H1 (cell line): ENCODE measurements around the gene MPP3. TPM values are rescaled to one million over a fixed set of nuclear protein-coding genes. Genes with fewer than 3 reads are reported as not detected.

Experiments
- CTCF ChIA-PET: fragments of 300-600 bp; sonication (Branson Sonifier 250); formaldehyde crosslinking; loops from one replicate; lab custom pipeline; 2021; ENCODE audit not compliant: partially characterized antibody; lab: Charles Lee
- POLR2A ChIA-PET: fragments of 300-600 bp; sonication (Branson Sonifier 250); formaldehyde crosslinking; loops from one replicate; lab custom pipeline; 2021; ENCODE audit warnings: inconsistent platforms; ENCODE audit not compliant: partially characterized antibody; lab: Charles Lee
- DNase-seq, 2 experiments: peaks; one replicate each; pipeline versions ENCODE4 v3.0.0 to v3.0.0-alpha.2; 2010 to 2022; ENCODE audit warnings: low spot score in 2 of 2, low read depth in 1 of 2, mixed read lengths in 1 of 2
- FAIRE-seq: peaks from 2 replicates; lab custom pipeline; 2011; peaks lifted over from hg19 to GRCh38; lab: Jason Lieb, UNC
- H2AFZ ChIP-seq: 2 replicates; pipeline ENCODE4 v1.8.1; 2012; ENCODE audit warnings: low read length, inconsistent platforms
- H2AK5ac ChIP-seq: 2 replicates; pipeline ENCODE4 v1.6.1; 2013; ENCODE audit warnings: low read depth, low read length
- H2BK120ac ChIP-seq: replicated peaks from 2 replicates; pipeline ENCODE3; 2013; ENCODE audit warnings: low read depth, low read length, inconsistent platforms
- H2BK12ac ChIP-seq: 2 replicates; pipeline ENCODE4 v1.6.1; 2013; ENCODE audit warnings: low read depth, low read length
- H2BK15ac ChIP-seq: 2 replicates; pipeline ENCODE4 v1.6.1; 2013; ENCODE audit warnings: low read length
- H2BK20ac ChIP-seq: 2 replicates; pipeline ENCODE4 v1.6.1; 2013; ENCODE audit warnings: low read length
- H2BK5ac ChIP-seq: 2 replicates; pipeline ENCODE4 v1.6.1; 2013; ENCODE audit warnings: low read depth, low read length
- H3K14ac ChIP-seq: 2 replicates; pipeline ENCODE4 v1.6.1; 2013; ENCODE audit warnings: inconsistent platforms; ENCODE audit not compliant: insufficient read length
- H3K18ac ChIP-seq: 2 replicates; pipeline ENCODE4 v1.6.1; 2013; ENCODE audit warnings: low read length; ENCODE audit errors: extremely low read depth
- H3K23ac ChIP-seq: 2 replicates; pipeline ENCODE4 v1.6.1; 2013; ENCODE audit warnings: inconsistent platforms; ENCODE audit not compliant: insufficient read length
- H3K23me2 ChIP-seq: 2 replicates; pipeline ENCODE4 v1.6.1; 2013; ENCODE audit warnings: low read depth, low read length
- H3K27ac ChIP-seq: 2 replicates; pipeline ENCODE4 v1.6.1; 2011; ENCODE audit warnings: low read depth, low read length, inconsistent platforms
- H3K27me3 ChIP-seq, 4 experiments: replicated peaks in 1 of 4; 1 replicate in 1 of 4; 2 replicates in 3 of 4; pipeline versions ENCODE4 v1.6.1 to v1.8.1; 2011 to 2013; ENCODE audit warnings: low read length in 3 of 4, mild to moderate bottlenecking in 3 of 4, inconsistent platforms in 2 of 4, mixed read lengths in 2 of 4, moderate library complexity in 1 of 4; ENCODE audit not compliant: control insufficient read depth in 3 of 4, insufficient read depth in 3 of 4; ENCODE audit errors: extremely low read depth in 1 of 4
- H3K36me3 ChIP-seq, 4 experiments: 2 replicates each; pipeline versions ENCODE4 v1.6.1 to v1.8.1; 2011 to 2013; ENCODE audit warnings: mild to moderate bottlenecking in 4 of 4, low read length in 3 of 4, moderate library complexity in 2 of 4, control low read depth in 1 of 4, inconsistent platforms in 1 of 4; ENCODE audit not compliant: insufficient read depth in 4 of 4, control insufficient read depth in 2 of 4
- H3K4ac ChIP-seq: replicated peaks from 2 replicates; pipeline ENCODE3; 2013; ENCODE audit warnings: low read length, low read depth, mixed read lengths, inconsistent platforms; ENCODE audit not compliant: insufficient read length
- H3K4me1 ChIP-seq, 4 experiments: replicated peaks in 1 of 4; 1 replicate in 1 of 4; 2 replicates in 3 of 4; pipeline versions ENCODE4 v1.6.1 to v1.8.1; 2011 to 2013; ENCODE audit warnings: low read length in 3 of 4, inconsistent platforms in 2 of 4, mixed read lengths in 1 of 4; ENCODE audit not compliant: insufficient read depth in 4 of 4, control insufficient read depth in 3 of 4
- H3K4me2 ChIP-seq, 2 experiments: 2 replicates each; pipeline versions ENCODE4 v1.6.1 to v1.8.1; 2011 to 2013; ENCODE audit warnings: low read depth in 2 of 2, low read length in 2 of 2, control low read depth in 1 of 2, inconsistent platforms in 1 of 2, mild to moderate bottlenecking in 1 of 2; ENCODE audit not compliant: insufficient read depth in 1 of 2
- H3K4me3 ChIP-seq, 4 experiments: fragments of 200-600, 300-600 bp in 1 of 4; sonication (generic), shearing (Covaris generic), sonication (Bioruptor Twin) in 1 of 4; 2 replicates each; pipeline versions ENCODE4 v1.5.1 to v1.8.1; 2011 to 2016; ENCODE audit warnings: low read length in 4 of 4, low read depth in 3 of 4, control low read depth in 2 of 4, inconsistent platforms in 2 of 4, mild to moderate bottlenecking in 2 of 4, mixed read lengths in 1 of 4, moderate library complexity in 1 of 4; ENCODE audit not compliant: insufficient read depth in 2 of 4; ENCODE audit errors: extremely low read depth in 1 of 4
- H3K56ac ChIP-seq: replicated peaks from 2 replicates; pipeline ENCODE3; 2013; ENCODE audit warnings: low read depth, mild to moderate bottlenecking, mixed read lengths, low read length, inconsistent platforms; ENCODE audit not compliant: insufficient read length
- H3K79me1 ChIP-seq: 2 replicates; pipeline ENCODE4 v1.6.1; 2013; ENCODE audit warnings: low read depth, low read length, control low read depth
- H3K79me2 ChIP-seq, 2 experiments: 2 replicates each; pipeline versions ENCODE4 v1.6.1 to v1.8.1; 2012 to 2013; ENCODE audit warnings: low read length in 2 of 2, mild to moderate bottlenecking in 2 of 2, inconsistent platforms in 1 of 2; ENCODE audit not compliant: insufficient read depth in 2 of 2, control insufficient read depth in 1 of 2
- H3K9ac ChIP-seq, 4 experiments: replicated peaks in 1 of 4; 1 replicate in 1 of 4; 2 replicates in 3 of 4; pipeline versions ENCODE4 v1.6.1 to v1.8.1; 2011 to 2013; ENCODE audit warnings: low read depth in 3 of 4, low read length in 3 of 4, control low read depth in 2 of 4, mild to moderate bottlenecking in 2 of 4, moderate library complexity in 2 of 4, inconsistent platforms in 1 of 4; ENCODE audit errors: extremely low read depth in 1 of 4
- H3K9me3 ChIP-seq, 2 experiments: 2 replicates each; pipeline versions ENCODE4 v1.6.1 to v1.8.1; 2012 to 2013; ENCODE audit warnings: mild to moderate bottlenecking in 2 of 2, moderate library complexity in 2 of 2, control low read depth in 1 of 2, inconsistent platforms in 1 of 2, low read depth in 1 of 2, low read length in 1 of 2, mixed read lengths in 1 of 2; ENCODE audit not compliant: insufficient read depth in 2 of 2
- H4K20me1 ChIP-seq, 2 experiments: replicated peaks in 1 of 2; 2 replicates each; pipeline versions ENCODE3 to v1.8.1; 2011 to 2013; ENCODE audit warnings: inconsistent platforms in 2 of 2, low read length in 2 of 2, mild to moderate bottlenecking in 1 of 2; ENCODE audit not compliant: insufficient read depth in 2 of 2, control insufficient read depth in 1 of 2
- H4K5ac ChIP-seq: 2 replicates; pipeline ENCODE4 v1.6.1; 2013; ENCODE audit warnings: low read length, low read depth, mixed read lengths, inconsistent platforms; ENCODE audit not compliant: insufficient read length
- H4K8ac ChIP-seq: 2 replicates; pipeline ENCODE4 v1.8.0; 2013; ENCODE audit warnings: mild to moderate bottlenecking, moderate library complexity, low read length, inconsistent platforms; ENCODE audit not compliant: insufficient read depth; ENCODE audit errors: extremely low read depth
- H4K91ac ChIP-seq: replicated peaks from 2 replicates; pipeline ENCODE3; 2013; ENCODE audit warnings: low read length, mixed read lengths, inconsistent platforms; ENCODE audit not compliant: insufficient read length
- SP1 ChIP-seq: IDR thresholded peaks from 2 replicates; pipeline ENCODE4 v1.6.1; 2011; ENCODE audit warnings: low read depth, low read length
- TAF1 ChIP-seq: IDR thresholded peaks from 2 replicates; pipeline ENCODE4 v1.6.1; 2011; ENCODE audit warnings: mild to moderate bottlenecking, low read depth, low read length
- TBP ChIP-seq: IDR thresholded peaks from 2 replicates; pipeline ENCODE4 v1.6.1; 2011; ENCODE audit warnings: low read depth, low read length, improper control_type of control experiment
- WGBS, 2 experiments: shearing (Covaris generic) in 1 of 2; methylation state at CpG; one replicate each; pipeline versions ENCODE4 v1.1.6 to v1.1.7; 2013 to 2015; ENCODE audit warnings: low lambda C conversion rate in 2 of 2, mixed read lengths in 2 of 2, inconsistent platforms in 1 of 2, low coverage in 1 of 2, missing lambda C conversion rate in 1 of 2; ENCODE audit not compliant: insufficient replicate concordance in 2 of 2, insufficient coverage in 1 of 2, insufficient read length in 1 of 2; ENCODE audit errors: extremely low coverage in 1 of 2, missing lambda C conversion rate in 1 of 2; 5-methylcytosine and 5-hydroxymethylcytosine counted together
- polyA plus RNA-seq, 7 experiments: library from polyadenylated mRNA; depleted of rRNA in 3 of 7; stranded (reverse) in 5 of 7; unstranded in 2 of 7; fragments of >200 nt in 5 of 7; fragments of 200-250 nt in 2 of 7; gene quantifications; 1 replicate in 5 of 7; 2 replicates in 1 of 7; 4 replicates in 1 of 7; pipeline versions ENCODE4 v1.2.1 to v1.2.3, GENCODE V29; 2011 to 2013; ENCODE audit warnings: missing spikeins in 2 of 7, mixed read lengths in 2 of 7
- total RNA-seq: library from RNA; stranded (reverse); fragmentation: NEBNext Ultra II Directional; extraction: Animal tissue kit (Norgen Biotek cat#: 25700); gene quantifications from 2 replicates; pipeline ENCODE4 v1.2.1, GENCODE V29; 2021

Gene MPP3
- total and polyA plus RNA-seq, 2 of the 8 experiments (the other 6 are each of a cell fraction or from before 2014, with no cell fraction given), result 3.1 to 6.1 TPM

DNA sequence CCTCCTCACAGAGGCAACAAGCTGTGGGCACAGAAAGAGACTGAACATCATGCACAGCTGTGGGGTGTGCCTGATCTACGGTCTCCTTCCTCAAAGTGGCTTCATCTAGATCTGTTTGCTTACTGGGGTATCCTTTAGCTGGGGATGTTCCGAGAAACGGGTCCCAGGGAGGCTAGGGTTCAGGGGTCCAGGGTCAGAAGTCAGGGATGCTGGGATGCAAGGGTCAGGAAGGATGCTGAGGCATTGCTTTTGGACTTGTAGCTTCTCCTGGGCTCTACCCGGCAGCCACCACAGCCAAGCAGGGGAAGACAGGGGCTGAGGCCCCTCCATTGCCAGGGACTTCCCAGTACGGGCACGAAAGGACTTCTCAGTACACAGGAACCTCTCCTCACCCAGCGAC is 20.6 kb upstream of the MPP3 start:
- no peak overlapping the region for H2BK5ac ChIP-seq
- no peaks in the 10 kb centered on the region for H3K79me1 ChIP-seq
- H3K18ac ChIP-seq, result no peak overlapping the region
- H2BK15ac ChIP-seq, result no peak overlapping the region
- H2BK20ac ChIP-seq, result no peak overlapping the region
- H3K27ac ChIP-seq, result no peak overlapping the region
- H2BK12ac ChIP-seq, result no peak overlapping the region
- H4K5ac ChIP-seq, result no peak overlapping the region
- no peak overlapping the region for H3K4me3 ChIP-seq
- H3K27me3 ChIP-seq, result no peaks in the 10 kb centered on the region; a peak in 1 of 7 replicates
- 84% methylated on average over 7 of the region's 7 CpGs; no CpG with 5 or more reads in 1 of the 2 experiments for WGBS, 2 experiments
- no peak overlapping the region for H3K14ac ChIP-seq
- H4K8ac ChIP-seq, result no peak overlapping the region
- H3K4me2 ChIP-seq, result no peak overlapping the region
- FAIRE-seq (no peak), DNase-seq (no peak)
- H2BK120ac ChIP-seq, result no peak overlapping the region
- H4K20me1 ChIP-seq, result no peaks in the 10 kb centered on the region
- POLR2A ChIA-PET, result interaction anchor here (1.1 kb wide), 1 partner anchor 14 kb away, joined by 4 read pairs; no protein-coding TSS in a partner anchor
- H3K9ac ChIP-seq, result no peak overlapping the region
- H3K23me2 ChIP-seq, result no peaks in the 10 kb centered on the region
- peaks cover 0 to 4% (median under 1%) of the 10 kb centered on the region in 4 experiments; a peak in 3 of 7 replicates for H3K4me1 ChIP-seq
- H3K4ac ChIP-seq, result no peak overlapping the region
- H2AFZ ChIP-seq, result no peak overlapping the region
- CTCF ChIA-PET, result interaction anchor here (0.7 to 5.9 kb wide), 10 partner anchors 10 to 162 kb away, joined by 3 to 23 read pairs (median 6); no protein-coding TSS in a partner anchor
- H3K36me3 ChIP-seq, result no peaks in the 10 kb centered on the region
- H3K9me3 ChIP-seq, result no peaks in the 10 kb centered on the region
- H3K56ac ChIP-seq, result no peak overlapping the region
- H4K91ac ChIP-seq, result no peak overlapping the region
- no peaks in the 10 kb centered on the region for H3K79me2 ChIP-seq
- no peak overlapping the region for H2AK5ac ChIP-seq
- no peak overlapping the region for H3K23ac ChIP-seq
- TF ChIP-seq TAF1 (no peak), SP1 (no peak), TBP (no peak)
